ENCODE results near the gene FHAD1.

FHAD1 gene

GRCh38 chr1:15331180-15331579 is 84.2 kb downstream of the FHAD1 start:
- FAIRE-seq, result no peak

GRCh38 chr1:15331734-15332133 is 84.7 kb downstream of the FHAD1 start:
- no peak for FAIRE-seq

GRCh38 chr1:15332525-15332924 is 85.5 kb downstream of the FHAD1 start:
- FAIRE-seq, result no peak

- FAIRE-seq, result no peak
Measured at GRCh38 chr1:15332952-15333715, 86.1 kb downstream of the FHAD1 start.

- FAIRE-seq, result no peak
Measured at GRCh38 chr1:15334995-15335394, 88.0 kb downstream of the FHAD1 start.

GRCh38 chr1:15336866-15337265 is 89.8 kb downstream of the FHAD1 start:
- no peak for FAIRE-seq

GRCh38 chr1:15337656-15338402 is 90.8 kb downstream of the FHAD1 start:
- FAIRE-seq, result no peak

- FAIRE-seq, result no peak
Measured at GRCh38 chr1:15339570-15339969, 92.5 kb downstream of the FHAD1 start.

GRCh38 chr1:15341228-15341627 is 94.2 kb downstream of the FHAD1 start:
- FAIRE-seq, result no peak

- no peak for FAIRE-seq
Measured at GRCh38 chr1:15341634-15342407, 94.8 kb downstream of the FHAD1 start.

- FAIRE-seq, result no peak
Measured at GRCh38 chr1:15342408-15342967, 95.5 kb downstream of the FHAD1 start.

GRCh38 chr1:15343099-15343498 is 96.1 kb downstream of the FHAD1 start:
- no peak for FAIRE-seq

- FAIRE-seq, result no peak
Measured at GRCh38 chr1:15343729-15344128, 96.7 kb downstream of the FHAD1 start.

- FAIRE-seq, result no peak
Measured at GRCh38 chr1:15344380-15344779, 97.4 kb downstream of the FHAD1 start.

- FAIRE-seq, result no peak
Measured at GRCh38 chr1:15344800-15345704, 98.0 kb downstream of the FHAD1 start.

- no peak for FAIRE-seq
Measured at GRCh38 chr1:15345705-15346345, 98.8 kb downstream of the FHAD1 start.

- FAIRE-seq, result no peak
Measured at GRCh38 chr1:15346346-15347030, 99.5 kb downstream of the FHAD1 start.

- no peak for FAIRE-seq
Measured at GRCh38 chr1:15347182-15347581, 100.2 kb downstream of the FHAD1 start.

GRCh38 chr1:15348648-15349047 is 101.6 kb downstream of the FHAD1 start:
- no peak for FAIRE-seq

GRCh38 chr1:15349133-15349532 is 102.1 kb downstream of the FHAD1 start:
- no peak for FAIRE-seq

- FAIRE-seq, result no peak
Measured at GRCh38 chr1:15350151-15350550, 103.1 kb downstream of the FHAD1 start.

Data from TTC549 (cell line).